ENCODE data around the gene IVD. TPM values are rescaled to one million over a fixed set of nuclear protein-coding genes. Genes with fewer than 3 reads are reported as not detected.

Gene IVD
- total and polyA plus RNA-seq, 4 donors: 40.3 to 156 (median 94.4) TPM

DNA sequence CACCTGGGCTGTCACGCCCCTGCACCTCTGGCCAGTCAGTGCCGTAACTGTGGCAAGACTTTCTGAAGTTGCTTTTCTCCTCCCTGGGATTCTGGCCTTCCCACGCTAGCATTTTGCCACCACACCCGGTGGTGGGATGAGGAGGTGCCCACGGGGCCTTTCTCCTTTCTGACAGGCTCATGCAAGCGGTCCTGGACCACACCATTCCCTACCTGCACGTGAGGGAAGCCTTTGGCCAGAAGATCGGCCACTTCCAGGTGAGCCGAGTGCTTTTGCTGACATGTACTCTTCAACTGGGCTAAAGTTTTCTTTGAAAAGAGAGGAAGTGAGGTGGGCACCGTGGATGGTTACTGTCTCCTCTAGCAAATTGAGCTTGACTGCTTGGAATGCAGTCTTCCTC lies 9.6 kb downstream of the IVD start:
- H3K9me3 ChIP-seq (ENCODE audit: control insufficient read depth in 4 of 4, low read length in 3 of 4): no peaks in the 10 kb centered on the region
- WGBS: 95% methylated on average over 10 of the region's 10 CpGs
- H3K4me3 ChIP-seq (ENCODE audit: low read depth in 1 of 3, low read length in 3 of 3): no peak overlapping the region
- H3K36me3 ChIP-seq (ENCODE audit: control insufficient read depth in 4 of 4, insufficient read depth in 3 of 4, low read depth in 1 of 4, low read length in 3 of 4): peaks cover 13 to 59% (median 38%) of the 10 kb centered on the region in 4 donors
- H3K27ac ChIP-seq (ENCODE audit: low read depth in 1 of 2, low read length in 2 of 2): no peak overlapping the region
- H3K4me1 ChIP-seq (ENCODE audit: control insufficient read depth in 4 of 4, insufficient read depth in 4 of 4, low read length in 3 of 4): peaks cover 12 to 29% (median 24%) of the 10 kb centered on the region in 4 donors
- no peak for DNase-seq (ENCODE audit: low spot score)
- no peaks in the 10 kb centered on the region for H3K27me3 ChIP-seq (ENCODE audit: control insufficient read depth in 4 of 4, insufficient read depth in 4 of 4, low read length in 3 of 4)
- TF ChIP-seq HNF4A (conservative IDR thresholded peaks at IDR 0.05): no peak
- no peak for TF ChIP-seq RAD21 (IDR thresholded peaks at IDR 0.05)
- TF ChIP-seq REST (IDR thresholded peaks at IDR 0.05): no peak
- no peak for TF ChIP-seq CTCF (IDR thresholded peaks at IDR 0.05; ENCODE audit: low read depth, low read length, missing input control)
- TF ChIP-seq, protein P1, sequence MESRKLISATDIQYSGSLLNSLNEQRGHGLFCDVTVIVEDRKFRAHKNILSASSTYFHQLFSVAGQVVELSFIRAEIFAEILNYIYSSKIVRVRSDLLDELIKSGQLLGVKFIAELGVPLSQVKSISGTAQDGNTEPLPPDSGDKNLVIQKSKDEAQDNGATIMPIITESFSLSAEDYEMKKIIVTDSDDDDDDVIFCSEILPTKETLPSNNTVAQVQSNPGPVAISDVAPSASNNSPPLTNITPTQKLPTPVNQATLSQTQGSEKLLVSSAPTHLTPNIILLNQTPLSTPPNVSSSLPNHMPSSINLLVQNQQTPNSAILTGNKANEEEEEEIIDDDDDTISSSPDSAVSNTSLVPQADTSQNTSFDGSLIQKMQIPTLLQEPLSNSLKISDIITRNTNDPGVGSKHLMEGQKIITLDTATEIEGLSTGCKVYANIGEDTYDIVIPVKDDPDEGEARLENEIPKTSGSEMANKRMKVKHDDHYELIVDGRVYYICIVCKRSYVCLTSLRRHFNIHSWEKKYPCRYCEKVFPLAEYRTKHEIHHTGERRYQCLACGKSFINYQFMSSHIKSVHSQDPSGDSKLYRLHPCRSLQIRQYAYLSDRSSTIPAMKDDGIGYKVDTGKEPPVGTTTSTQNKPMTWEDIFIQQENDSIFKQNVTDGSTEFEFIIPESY (IDR thresholded peaks at IDR 0.05): no peak
- no peak overlapping the region for H3K9ac ChIP-seq (ENCODE audit: low read depth in 1 of 2, low read length in 2 of 2)

DNA sequence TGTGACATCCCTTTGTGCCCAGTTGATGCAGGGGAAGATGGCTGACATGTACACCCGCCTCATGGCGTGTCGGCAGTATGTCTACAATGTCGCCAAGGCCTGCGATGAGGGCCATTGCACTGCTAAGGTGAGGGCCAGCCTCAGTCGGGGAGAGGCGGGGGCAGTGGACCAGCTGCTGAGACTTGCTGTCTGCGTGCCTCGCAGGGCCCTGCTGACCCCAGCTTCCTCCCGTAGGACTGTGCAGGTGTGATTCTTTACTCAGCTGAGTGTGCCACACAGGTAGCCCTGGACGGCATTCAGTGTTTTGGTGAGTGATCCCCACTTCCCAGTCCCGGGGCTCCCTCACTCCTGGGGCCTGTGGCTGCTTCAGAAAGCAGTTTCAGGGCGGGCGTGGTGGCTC lies 10.5 kb downstream of the IVD start:
- H3K27me3 ChIP-seq (ENCODE audit: control insufficient read depth in 4 of 4, insufficient read depth in 4 of 4, low read length in 3 of 4): no peaks in the 10 kb centered on the region
- no peak overlapping the region for H3K27ac ChIP-seq (ENCODE audit: low read depth in 1 of 2, low read length in 2 of 2)
- TF ChIP-seq RAD21 (IDR thresholded peaks at IDR 0.05) (no peak), JUND (IDR thresholded peaks at IDR 0.05) (no peak), MAX (IDR thresholded peaks at IDR 0.05) (no peak), HNF4G (IDR thresholded peaks at IDR 0.05) (no peak)
- TF ChIP-seq, protein P2, sequence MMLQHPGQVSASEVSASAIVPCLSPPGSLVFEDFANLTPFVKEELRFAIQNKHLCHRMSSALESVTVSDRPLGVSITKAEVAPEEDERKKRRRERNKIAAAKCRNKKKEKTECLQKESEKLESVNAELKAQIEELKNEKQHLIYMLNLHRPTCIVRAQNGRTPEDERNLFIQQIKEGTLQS (IDR thresholded peaks at IDR 0.05): no peak
- H3K9ac ChIP-seq (ENCODE audit: low read depth in 1 of 2, low read length in 2 of 2): no peak overlapping the region
- H3K36me3 ChIP-seq (ENCODE audit: control insufficient read depth in 4 of 4, insufficient read depth in 3 of 4, low read depth in 1 of 4, low read length in 3 of 4): peaks cover 13 to 50% (median 31%) of the 10 kb centered on the region in 4 donors
- H3K9me3 ChIP-seq (ENCODE audit: control insufficient read depth in 4 of 4, low read length in 3 of 4): no peaks in the 10 kb centered on the region
- no peak for DNase-seq (ENCODE audit: low spot score)
- peaks cover 16 to 35% (median 32%) of the 10 kb centered on the region in 4 donors for H3K4me1 ChIP-seq (ENCODE audit: control insufficient read depth in 4 of 4, insufficient read depth in 4 of 4, low read length in 3 of 4)
- 96% methylated on average over 14 of the region's 14 CpGs for WGBS
- no peak overlapping the region for H3K4me3 ChIP-seq (ENCODE audit: low read depth in 1 of 3, low read length in 3 of 3)

Data from liver (tissue), 9 donors.